ENCODE measurements around the gene IL33.

IL33 gene

GRCh38 chr9:6277417-6277816 is 61.8 kb downstream of the IL33 start:
- DNase-seq (ENCODE audit: extremely low read depth in 1 of 2, low read depth in 1 of 2) = no peak

GRCh38 chr9:6301858-6302257 is 86.3 kb downstream of the IL33 start:
- no peak for DNase-seq (ENCODE audit: extremely low read depth in 1 of 2, low read depth in 1 of 2)

- no peak for DNase-seq (ENCODE audit: extremely low read depth in 1 of 2, low read depth in 1 of 2)
Measured at GRCh38 chr9:6302417-6302816, 86.8 kb downstream of the IL33 start.

GRCh38 chr9:6304232-6304631 is 88.6 kb downstream of the IL33 start:
- no peak for DNase-seq (ENCODE audit: extremely low read depth in 1 of 2, low read depth in 1 of 2)

- DNase-seq (ENCODE audit: extremely low read depth in 1 of 2, low read depth in 1 of 2) = no peak
Measured at GRCh38 chr9:6305954-6306563, 90.5 kb downstream of the IL33 start.

Data from stimulated activated CD8-positive, alpha-beta memory T cell treated with anti-CD3 and anti-CD28 coated beads, Interleukin-7, amount 100 ng/mL, for 48 hours (primary cell).